HG02798 (cell line): ENCODE measurements around the gene N4BP2L2.
A peak's percentile ranks its signal among the peaks of the same experiment; 100 is the strongest.
"Not testable (repeated sequence)": the region's sequence is repeated elsewhere in the genome, so short reads cannot be mapped to it uniquely, and the experiment has no call there.

Experiments used
- ATAC-seq: cut with Tn5 transposase; IDR thresholded peaks from one replicate; pipeline ENCODE4 v1.9.1; 2021; ENCODE audit warnings: mild to moderate bottlenecking; ENCODE audit not compliant: unreplicated experiment, poor library complexity

The N4BP2L2 gene

DNA sequence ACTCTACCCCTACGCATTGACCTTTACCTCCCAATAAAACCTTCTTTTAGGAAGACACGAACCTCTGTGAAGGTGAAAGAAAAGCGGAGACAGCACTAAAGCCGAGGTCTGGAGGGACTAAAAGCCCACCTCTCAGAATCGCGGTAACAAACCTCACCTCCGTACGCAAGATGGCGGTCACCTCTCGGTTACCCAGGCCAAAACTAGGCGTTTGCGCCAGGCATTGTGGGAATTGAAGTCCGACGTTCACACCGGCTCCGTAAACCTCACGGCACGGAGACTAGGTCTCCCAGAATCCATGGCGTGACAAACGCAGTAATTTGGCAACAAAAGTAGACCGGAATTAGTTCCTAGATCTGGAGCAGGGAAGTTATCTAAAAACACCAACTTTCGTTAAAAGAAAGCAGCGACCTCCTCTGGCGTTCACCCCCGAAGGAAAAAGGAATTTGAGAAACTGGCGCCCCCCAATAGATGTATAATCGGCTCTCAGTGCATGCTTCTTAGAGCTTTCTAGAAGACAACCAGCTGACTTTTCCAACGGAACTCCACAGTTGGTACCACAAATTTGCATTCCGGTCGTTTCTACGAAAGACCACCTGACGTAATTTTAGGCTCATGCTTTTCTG is at the start of gene N4BP2L2:
Gene N4BP2L2 (minus strand): TSS at position 175 of the 626 bp plus-strand sequence. CDS start 1,768 bp downstream, outside the sequence.
- ATAC-seq: peak; percentile 98

DNA sequence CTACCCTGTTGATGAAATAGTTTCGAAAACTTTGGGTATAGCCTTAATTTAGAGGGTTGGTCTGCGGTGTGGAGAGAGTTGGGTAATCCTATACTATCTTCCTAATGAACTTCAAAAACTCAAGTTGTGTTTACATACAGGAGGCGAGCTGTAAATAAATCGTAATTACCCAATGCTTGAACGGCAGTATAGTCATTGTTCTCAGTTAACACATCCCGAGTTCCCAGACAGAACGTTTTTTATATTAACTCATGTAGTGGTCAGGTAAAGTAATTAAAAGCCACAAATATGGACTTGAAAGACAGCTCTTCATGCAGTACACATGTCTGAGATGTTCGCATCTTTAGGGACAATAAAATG is 49.2 kb upstream of the N4BP2L2 start:
- no peak for ATAC-seq

DNA sequence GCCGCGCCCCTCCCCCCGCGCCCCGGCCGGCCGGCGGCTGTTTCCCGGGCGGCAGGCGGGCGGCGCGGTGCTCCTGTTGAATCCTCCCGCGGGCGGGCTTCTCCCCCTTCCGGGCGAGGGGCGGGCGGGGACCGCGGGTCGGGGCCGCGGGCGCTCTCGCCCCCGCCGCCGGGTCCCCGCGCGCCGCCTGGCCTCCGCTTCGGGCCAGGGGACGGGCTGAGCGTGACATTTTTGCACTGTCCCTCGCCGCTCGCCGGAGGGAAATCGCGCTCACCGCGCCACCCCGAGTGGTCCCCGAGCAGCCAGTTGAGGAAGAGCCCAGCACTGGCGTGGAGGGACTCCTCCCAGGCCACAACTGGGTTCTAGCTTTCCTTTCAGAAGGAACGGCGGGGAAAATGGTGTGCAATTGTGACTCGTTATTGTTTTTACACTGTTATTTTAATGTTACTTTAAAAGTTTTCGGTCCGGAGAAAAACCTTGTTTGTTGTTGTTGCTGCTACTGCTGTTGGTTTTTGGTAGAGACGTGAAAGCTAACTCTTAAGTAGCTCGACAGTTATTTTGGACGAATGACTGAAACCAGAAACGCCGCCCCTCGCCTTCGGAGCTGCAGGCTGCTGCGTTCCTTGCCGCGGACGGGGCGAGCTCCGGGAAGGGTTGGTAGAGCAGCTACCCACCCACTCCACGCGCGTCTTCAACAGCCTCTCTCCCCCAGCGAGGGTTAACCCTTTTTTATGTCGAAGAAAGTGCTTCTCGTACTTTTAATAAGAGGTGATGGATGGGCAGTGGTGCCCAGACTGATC is 48.6 kb upstream of the N4BP2L2 start:
- ATAC-seq: peak; percentile 36

DNA sequence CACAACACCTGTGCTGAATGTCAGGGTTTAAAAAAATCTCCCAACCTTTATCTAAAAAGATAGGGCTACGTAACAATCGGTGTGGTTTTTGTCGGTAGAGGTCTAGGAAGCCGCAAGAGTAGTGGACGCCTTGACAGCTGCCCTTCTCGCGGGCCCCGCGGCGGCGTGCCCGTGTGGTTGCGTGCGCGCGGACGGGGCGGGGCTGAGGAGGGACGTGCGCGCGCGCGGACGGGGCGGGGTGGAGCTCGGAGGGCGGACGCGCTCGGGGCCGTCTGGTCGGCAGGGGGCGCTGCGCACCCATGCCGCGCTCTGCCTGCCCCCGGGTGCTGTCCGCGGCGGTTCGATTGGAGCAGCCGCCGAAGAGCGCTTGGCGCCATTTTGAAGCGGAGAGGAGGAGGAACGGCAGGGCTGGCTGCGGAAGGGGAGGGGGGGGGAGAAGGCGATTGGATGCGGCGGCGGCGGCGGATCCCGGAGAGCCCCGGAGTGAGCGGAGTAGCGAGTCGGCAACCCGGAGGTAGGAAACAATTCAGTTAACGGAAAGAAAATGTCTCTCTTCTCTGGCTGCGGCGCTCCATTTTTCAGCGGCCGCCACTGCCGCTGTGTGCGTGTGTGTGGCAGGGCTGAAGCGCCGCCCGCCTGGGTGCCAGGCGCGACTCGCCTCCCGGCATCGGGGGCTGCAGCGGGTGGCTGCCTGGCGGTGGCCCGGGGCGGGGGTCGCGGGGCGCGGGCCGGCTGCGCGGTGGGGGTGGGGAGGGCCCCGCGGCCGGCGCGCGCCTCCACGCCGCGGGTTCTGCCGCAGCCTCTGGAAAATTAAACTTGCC is 47.7 kb upstream of the N4BP2L2 start, which contains the start of gene PDS5B:
Gene PDS5B (plus strand): TSS at position 373 of the 821 bp plus-strand sequence. CDS start 62,321 bp downstream, outside the sequence.
- peak; percentile 91 for ATAC-seq

DNA sequence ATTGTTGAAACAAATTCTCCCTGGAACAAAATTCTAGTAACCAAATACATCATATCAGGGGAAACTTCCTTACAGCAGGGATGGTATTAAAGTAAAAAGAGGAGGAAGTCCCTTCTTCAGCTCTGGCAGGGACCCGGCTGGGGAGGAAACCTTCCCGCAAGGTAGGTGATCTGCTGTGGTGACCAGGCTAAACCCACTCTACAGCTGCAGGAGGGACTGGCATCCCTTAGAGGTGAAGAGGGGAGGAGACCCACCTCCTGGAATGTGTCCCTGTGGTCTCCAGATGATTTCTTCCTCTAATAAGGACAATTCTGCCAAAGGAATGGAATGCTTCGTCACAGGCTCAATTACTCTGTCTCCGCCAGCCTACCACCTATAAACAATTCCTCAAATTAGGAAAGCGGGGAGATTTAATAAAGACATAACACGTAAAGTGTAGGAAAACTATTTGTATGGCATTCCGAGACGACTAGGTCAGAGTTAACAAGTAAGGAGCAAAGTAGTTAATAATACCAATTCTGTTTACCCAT is 47.0 kb upstream of the N4BP2L2 start:
- ATAC-seq: no peak

DNA sequence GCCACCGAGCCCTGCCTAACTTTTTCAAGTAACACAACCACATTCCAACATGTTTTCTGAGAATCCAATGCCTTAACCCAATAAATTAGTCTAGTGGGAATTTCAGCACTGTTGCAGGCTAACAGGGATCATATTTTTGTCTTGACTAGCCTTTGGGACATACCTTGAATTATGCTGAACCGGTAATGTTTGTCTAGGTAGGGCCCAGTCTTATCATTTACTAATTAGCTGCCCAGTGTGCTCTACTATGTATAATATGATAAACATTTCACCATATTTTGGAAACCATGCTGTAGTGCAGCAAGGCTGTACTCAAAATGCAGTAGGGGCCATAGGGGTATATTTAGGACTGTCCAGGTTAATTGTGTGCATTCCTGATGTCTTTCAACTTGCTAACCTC is 44.4 kb upstream of the N4BP2L2 start:
- ATAC-seq: no peak

DNA sequence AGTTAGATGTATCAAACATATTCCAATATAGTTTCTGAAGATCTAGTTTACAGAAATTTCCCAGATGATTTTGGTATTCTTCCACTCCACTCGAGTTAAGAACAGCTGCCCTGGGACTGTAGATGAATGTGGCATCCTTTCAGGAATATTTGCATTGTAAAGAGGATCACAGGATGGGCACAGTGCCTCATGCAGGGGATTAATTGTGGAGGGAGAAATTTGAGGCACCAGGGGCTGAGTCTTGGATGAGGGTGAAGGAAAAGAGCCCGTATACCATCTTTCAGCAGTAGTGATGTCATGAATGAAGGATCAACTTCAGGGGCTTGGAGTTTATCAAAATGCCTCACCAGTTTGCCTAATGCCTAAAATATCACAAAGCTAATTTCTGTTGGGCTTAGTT is 43.7 kb upstream of the N4BP2L2 start:
- no peak for ATAC-seq

DNA sequence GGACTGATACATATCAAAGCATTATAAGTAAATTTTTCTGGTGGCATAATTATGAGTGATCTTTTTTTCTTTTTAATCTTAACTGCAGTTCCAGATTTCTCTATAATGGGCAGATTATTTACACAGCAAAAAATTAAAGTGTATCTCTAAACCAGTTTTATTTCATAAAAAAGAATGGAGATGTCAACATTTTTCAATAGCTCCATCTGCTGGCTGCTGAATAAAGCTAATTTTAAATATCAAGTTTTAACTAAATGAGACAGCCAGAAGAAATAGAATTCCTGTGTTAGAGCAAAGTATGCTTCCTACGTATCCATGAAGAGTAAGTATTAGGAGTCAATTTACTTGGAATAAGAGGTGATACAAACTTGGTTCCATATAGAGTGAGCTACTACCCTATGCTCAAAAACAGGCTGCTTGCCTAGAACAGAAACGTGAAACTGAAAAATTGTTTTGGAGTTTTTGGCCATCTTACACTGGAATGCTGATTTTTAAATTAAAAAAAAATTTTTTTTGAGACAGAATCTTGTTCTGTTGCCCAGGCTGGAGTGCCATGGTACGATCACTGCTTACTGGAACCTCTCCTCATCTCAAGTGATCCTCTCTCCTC is 42.7 kb upstream of the N4BP2L2 start:
- no peak for ATAC-seq

DNA sequence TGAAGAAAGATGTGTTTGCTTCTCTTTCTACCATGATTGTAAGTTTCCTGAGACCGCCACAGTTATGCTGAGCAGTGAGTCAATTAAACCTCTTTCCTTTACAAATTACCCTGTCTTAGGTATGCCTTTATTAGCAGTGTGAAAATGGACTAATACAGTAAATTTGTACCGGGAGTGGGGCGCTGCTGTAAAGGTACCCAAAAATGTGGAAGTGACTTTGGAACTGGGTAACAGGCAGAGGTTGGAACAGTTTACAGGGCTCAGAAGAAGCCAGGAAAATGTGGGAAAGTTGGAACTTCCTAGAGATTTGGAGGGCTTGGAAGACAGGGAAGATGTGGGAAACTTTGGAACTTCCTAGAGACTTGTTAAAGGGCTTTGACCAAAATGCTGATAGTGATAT is 38.4 kb upstream of the N4BP2L2 start:
- no peak for ATAC-seq

DNA sequence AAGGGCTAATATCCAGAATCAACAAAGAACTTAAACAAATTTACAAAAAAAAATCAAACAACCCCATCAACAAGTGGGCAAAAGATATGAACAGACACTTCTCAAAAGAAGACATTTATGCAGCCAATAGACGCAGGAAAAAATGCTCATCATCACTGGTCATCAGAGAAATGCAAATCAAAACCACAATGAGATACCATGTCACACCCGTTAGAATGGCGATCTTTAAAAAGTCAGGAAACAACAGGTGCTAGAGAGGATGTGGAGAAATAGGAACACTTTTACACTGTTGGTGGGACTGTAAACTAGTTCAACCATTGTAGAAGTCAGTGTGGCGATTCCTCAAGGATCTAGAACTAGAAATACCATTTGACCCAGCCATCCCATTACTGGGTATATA is 37.1 kb upstream of the N4BP2L2 start:
- not testable (repeated sequence) for ATAC-seq

DNA sequence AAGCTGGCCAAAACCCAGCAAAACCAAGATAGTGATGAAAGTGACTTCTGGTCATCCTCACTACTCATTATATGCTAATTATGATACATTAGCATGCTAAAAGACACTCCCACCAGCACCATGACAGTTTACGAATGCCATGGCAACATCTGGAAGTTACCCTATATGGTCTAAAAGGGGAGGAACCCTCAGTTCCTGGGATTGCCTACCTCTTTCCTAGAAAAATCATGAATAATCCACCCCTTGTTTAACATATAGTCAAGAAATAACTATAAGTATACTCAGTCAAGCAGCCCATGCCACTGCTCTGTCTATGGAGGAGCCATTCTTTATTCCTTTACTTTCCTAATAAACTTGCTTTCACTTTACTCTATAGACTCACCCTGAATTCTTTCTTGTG is 22.2 kb upstream of the N4BP2L2 start:
- not testable (repeated sequence) for ATAC-seq

DNA sequence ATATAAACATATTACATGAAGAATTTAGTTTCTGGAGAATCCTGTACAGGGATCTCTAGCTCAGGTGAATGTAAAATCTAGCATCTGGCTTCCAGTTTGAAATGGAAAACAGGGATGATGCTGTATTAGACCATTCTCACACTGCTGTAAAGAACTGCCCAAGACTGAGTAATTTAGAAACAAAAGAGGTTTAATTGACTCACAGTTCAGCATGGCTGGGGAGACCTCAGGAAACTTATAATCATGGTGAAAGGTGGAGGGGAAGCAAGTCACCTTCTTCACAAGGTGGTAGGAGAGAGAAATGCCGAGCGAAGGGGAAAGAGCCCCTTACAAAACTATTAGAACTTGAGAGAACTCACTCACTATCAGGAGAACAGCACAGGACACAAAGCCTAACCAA is 17.0 kb upstream of the N4BP2L2 start:
- no peak for ATAC-seq

DNA sequence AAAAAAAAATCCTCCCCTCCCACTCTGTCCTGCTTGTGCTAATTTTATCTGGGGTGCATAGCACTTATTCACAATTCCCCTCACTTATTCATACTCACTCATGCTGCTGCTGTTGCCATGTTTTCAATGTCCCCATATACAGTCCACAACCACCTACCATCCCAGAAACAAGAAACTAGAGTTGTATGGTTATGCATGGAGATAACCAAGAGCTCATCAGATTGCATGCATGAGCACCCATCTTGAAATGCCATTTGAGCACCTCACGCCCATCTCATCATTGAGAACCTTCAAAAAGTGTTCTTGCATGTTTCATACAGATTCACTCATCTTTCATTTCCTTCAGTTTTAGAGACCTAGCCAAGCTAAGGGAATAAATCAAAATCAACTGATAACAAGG is 15.1 kb upstream of the N4BP2L2 start:
- no peak for ATAC-seq

DNA sequence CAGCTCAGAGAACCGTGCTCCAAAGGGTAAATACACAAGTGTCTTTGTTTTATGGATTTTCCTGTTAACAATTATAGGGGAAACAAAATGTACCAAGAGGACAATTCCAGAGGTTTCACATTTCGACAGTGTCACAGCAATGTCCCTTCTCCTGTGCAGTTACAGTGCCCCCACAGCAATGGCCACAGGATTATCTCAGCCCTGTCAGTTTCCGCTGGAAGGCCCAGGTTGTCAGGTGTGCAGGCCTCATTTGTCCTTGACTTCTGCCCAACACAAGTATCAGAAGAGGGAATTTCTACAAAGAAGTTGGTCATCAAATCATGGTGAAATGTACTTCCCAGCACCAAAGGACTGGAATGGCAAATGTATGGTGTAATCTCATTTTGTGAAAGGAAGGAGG is 11.2 kb upstream of the N4BP2L2 start:
- no peak for ATAC-seq

DNA sequence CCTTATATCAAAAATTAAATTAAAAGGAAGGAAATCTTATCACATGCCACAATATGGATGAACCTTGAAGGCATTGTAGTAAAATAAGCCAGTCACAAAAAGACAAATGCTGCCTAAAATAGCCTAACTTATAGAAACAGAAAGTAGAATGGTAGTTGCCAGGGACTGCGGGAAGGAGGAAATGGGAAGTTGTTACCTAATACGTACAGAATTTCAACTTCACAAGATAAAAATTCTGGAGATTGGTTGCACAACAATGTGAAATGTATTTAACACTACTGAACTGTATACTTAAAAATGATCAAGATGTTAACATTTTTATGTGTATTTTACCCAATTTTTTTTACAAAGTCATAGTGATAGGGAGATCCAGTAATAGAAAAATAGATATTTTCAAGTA is 10.2 kb upstream of the N4BP2L2 start:
- ATAC-seq: no peak

DNA sequence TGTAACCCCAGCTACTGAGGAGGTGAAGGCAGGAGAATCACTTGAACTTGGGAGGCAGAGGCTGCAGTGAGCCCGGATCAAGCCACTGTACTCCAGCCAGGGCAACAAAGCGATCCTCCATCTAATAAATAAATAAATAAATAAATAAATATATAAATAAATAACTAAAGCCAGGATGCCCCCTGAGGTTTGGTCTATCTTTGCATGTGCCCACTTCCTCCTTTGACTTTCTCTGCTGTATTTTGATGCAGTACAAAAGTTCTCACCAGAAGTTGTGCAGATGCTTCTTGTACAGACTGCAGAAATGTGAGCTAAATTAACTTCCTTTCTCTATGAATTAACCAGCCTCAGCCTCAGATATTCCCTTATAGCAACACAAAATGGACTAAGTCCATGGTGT is 6.5 kb upstream of the N4BP2L2 start:
- no peak for ATAC-seq

DNA sequence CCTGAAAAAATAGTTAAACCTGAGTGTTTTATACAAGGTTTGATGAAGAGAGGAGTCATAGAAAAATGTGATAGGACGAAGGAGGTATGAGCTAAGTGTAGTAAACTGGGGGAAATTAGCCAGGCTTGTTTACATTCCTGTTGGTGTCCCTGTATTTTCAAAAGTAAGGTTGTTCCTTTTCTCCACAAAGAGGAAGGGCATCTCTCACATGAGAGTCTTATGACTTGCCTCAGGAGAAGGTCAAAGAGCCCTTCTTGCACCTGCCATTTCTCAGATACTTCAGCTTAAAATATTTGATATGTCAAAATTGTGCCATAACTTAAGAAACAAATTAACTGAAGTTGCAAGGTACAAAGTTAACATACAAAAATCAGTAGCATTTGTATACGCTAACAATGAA is 3.6 kb upstream of the N4BP2L2 start:
- ATAC-seq: no peak

DNA sequence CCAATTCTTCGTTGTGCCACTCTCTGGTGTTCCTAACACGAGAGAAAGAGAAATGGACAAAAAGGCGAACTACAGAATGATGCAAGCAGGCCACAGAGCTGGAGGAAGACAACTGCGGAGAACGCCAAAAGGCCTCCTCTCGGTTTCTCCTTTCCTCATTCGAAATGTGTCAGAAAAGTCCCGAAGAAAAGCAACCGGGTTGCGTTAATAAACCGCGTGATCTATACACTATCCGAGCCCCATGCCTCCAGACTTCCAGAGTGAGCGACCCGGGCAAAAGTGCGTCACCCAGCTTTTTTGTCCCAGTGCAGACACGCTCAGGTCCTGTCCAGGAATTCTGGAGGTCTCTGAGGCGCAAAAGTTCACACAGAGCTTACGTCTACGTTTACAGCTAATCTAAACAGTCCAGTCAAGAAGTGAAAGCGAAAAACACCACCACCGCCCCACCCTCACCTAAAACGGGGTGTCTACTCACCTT is 413 bp downstream of the N4BP2L2 start:
- peak; percentile 81 for ATAC-seq

DNA sequence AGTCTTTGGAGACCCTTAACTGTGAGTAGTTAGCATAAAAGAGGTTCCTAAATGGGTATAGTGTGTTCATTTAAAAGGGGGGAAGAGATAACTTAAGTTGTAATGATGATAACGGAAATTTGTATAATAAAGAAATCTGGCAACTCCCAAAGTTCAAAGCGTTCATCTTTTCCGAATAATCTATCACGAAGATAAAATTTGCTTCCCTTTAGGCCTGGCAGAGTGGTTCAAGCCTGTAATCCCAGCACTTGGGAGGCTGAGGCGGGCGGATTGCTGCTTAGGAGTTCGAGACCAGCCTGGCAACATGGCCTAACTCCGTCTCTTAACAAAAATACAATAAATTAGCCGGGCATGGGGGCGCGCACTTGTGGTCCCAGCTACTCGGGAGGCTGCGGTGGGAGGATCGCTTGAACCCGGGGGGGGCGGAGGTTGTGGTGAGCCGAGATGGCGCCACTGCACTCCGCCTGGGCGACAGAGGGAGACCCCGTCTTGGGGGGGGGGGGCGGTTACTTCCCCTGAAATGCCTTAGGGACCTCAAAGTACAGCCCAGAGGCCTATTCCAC is 934 bp downstream of the N4BP2L2 start:
- no peak for ATAC-seq

DNA sequence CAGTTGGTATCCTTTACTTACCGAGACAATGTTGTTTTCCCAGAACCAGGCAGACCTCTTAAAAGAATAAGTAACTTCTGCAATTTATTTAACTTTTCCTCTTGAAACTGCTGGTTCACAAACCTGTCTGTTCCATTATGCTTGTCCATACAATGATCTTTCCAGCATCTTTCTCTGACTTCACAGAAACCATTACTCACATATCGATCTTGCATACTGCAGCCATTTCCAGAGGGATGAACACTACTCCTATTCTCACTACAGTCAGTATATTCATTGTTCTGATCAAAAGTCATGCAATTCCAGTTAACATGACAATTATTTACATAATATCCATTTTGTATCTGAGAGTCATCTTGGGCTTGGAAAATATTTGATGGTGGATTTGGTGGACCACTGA is 2.8 kb downstream of the N4BP2L2 start:
- no peak for ATAC-seq
